BJ (cell line): ENCODE results near the gene TSC2. TPM values are rescaled to one million over a fixed set of nuclear protein-coding genes. Genes with fewer than 3 reads are reported as not detected.

ENCODE experiments used
- CTCF ChIA-PET: fragments of 350-600 bp; formaldehyde crosslinking; extraction: SDS; loops from one replicate; lab custom pipeline; 2021; ENCODE audit warnings: antibody characterized with exemption, inconsistent platforms; lab: Yijun Ruan, JAX
- POLR2A ChIA-PET: fragments of 300-600 bp; sonication (Branson Sonifier 250); formaldehyde crosslinking; extraction: SDS; loops from one replicate; lab custom pipeline; 2021; ENCODE audit warnings: antibody characterized with exemption; lab: Charles Lee
- DNase-seq: peaks from one replicate; pipeline ENCODE4 v3.0.0-alpha.2; 2011; ENCODE audit warnings: low read depth
- H3K27me3 ChIP-seq: 2 replicates; pipeline ENCODE4 v1.6.0; 2011; ENCODE audit warnings: low read length; ENCODE audit not compliant: control insufficient read depth, insufficient read depth
- H3K36me3 ChIP-seq: 2 replicates; pipeline ENCODE4 v1.5.1; 2011; ENCODE audit warnings: low read length; ENCODE audit not compliant: control insufficient read depth, insufficient read depth
- H3K4me3 ChIP-seq: 2 replicates; pipeline ENCODE4 v1.5.1; 2011; ENCODE audit warnings: low read depth, mild to moderate bottlenecking, control low read depth, low read length
- polyA plus RNA-seq: library from polyadenylated mRNA; depleted of rRNA; stranded (reverse); fragments of >200 nt; gene quantifications from 2 replicates; pipeline ENCODE4 v1.2.3, GENCODE V29; 2011
- TF ChIP-seq, protein P1 (sequence below): IDR thresholded peaks from 2 replicates; pipeline ENCODE4 v1.5.1; 2011; ENCODE audit warnings: low read depth, mild to moderate bottlenecking, control low read depth, inconsistent platforms, low read length, moderate library complexity; ENCODE audit not compliant: insufficient read depth

The TSC2 gene
- polyA plus RNA-seq, 1 experiment, result 66.3 TPM

DNA sequence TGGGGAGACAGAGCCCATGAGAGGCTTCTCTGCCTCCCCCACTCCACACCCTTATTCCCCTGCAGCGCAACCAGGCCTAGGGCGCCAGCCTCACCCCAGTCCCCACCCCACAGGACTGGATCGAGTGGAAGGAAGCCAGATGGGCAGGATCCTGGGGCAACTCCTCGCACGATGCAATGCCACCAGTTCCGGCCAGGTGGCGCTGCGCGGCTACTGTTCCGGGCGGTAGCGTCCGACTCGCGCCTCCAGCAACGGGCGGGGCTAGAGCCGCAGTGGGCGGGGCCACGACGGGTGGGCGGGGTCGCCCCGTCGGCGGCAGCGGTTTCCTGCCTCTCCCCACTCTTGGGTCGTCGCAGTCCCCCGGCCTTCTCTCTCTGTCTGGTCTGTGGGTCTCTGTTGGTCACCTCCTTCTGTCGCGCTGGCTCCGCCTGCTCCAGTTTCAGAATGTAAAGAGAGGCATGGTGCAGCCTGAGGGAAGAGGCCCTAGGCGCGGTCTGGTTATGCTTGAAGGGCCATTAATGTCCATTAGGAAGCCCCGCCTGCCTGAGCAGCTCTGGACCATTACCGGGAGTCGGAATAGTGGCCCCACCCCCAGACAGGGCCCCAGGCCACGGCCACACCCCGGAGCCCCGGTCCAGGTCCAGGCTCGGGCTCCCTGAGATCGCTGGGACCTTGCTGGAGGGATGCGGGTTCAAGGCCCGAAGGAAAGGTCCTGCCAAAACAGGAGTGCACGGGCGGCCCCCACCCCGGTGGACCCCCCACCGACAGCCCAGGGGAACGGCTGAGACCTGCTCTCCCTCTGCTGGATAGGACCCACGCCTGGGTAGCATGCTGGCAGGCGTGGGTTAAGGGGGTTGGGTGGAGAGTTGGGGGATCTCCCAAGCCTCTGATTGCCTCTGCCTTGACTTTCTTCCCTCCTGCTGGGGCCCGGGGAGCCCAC, 24.4 kb upstream of the TSC2 start:
- TF ChIP-seq, protein P1, sequence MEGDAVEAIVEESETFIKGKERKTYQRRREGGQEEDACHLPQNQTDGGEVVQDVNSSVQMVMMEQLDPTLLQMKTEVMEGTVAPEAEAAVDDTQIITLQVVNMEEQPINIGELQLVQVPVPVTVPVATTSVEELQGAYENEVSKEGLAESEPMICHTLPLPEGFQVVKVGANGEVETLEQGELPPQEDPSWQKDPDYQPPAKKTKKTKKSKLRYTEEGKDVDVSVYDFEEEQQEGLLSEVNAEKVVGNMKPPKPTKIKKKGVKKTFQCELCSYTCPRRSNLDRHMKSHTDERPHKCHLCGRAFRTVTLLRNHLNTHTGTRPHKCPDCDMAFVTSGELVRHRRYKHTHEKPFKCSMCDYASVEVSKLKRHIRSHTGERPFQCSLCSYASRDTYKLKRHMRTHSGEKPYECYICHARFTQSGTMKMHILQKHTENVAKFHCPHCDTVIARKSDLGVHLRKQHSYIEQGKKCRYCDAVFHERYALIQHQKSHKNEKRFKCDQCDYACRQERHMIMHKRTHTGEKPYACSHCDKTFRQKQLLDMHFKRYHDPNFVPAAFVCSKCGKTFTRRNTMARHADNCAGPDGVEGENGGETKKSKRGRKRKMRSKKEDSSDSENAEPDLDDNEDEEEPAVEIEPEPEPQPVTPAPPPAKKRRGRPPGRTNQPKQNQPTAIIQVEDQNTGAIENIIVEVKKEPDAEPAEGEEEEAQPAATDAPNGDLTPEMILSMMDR, result peak; percentile 89
- CTCF ChIA-PET, result interaction anchor here (0.6 to 4.2 kb wide), 42 partner anchors 9 to 1055 kb away, joined by 3 to 34 read pairs (median 5); partner anchors contain the start of genes NTHL1, TRAF7 and TSC2
- H3K4me3 ChIP-seq, result peak overlapping the region; percentile 18
- POLR2A ChIA-PET, result interaction anchor here (0.6 to 1.5 kb wide), 3 partner anchors 117 to 153 kb away, joined by 4 to 22 read pairs (median 5); partner anchors contain the start of gene TRAF7
- DNase-seq, result no peak
- H3K36me3 ChIP-seq, result no peaks in the 10 kb centered on the region
- peaks cover 6% of the 10 kb centered on the region; the same call in 1 of the 2 replicates for H3K27me3 ChIP-seq

DNA sequence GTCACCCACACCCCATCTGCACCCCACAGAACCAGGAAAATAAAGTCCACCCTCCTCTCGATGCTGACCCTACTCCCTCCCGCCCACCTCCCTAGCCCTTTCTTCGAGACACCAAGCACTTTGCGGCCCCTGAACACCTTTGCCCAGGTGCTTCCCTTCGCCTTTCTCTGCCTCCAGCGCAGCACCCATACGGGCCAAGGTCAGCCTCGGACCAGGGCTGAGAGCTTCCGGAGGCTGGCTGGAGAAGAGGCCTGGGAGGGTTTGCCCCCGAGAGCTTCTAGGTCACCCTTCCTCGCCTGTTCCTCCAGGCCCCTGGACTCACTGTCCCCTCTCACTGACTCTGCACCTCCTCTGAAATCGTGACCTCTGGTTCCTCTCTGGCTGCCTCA, 23.8 kb upstream of the TSC2 start:
- POLR2A ChIA-PET, result interaction anchor here (1.5 kb wide), 1 partner anchor 131 kb away, joined by 4 read pairs; the partner anchor contains the start of gene TRAF7
- TF ChIP-seq, protein P1, result no peak

DNA sequence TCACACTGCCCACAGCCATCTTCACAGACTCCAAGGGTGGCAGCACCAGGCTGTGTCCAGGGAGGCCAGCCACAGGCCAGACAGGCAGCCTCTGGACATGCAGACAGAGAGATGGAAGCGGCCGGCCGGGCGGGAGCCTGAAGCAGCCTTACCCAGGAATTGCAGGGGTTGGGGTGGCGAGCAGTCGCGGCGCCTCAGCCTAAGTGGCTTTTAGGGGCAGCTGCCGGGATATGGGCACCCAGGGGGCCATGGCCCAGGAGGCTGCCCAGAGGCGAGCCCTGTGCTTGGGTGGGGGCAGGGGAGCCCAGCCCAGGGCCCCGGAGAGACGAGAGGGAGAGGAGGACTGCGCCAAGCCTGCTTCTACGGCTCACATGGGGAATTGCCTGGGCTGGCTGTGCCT, 22.5 kb upstream of the TSC2 start:
- TF ChIP-seq, protein P1, result no peak
- no peak overlapping the region for H3K4me3 ChIP-seq
- peaks cover 8% of the 10 kb centered on the region for H3K36me3 ChIP-seq
- CTCF ChIA-PET, result interaction anchor here (1.7 to 4.2 kb wide), 3 partner anchors 31 to 127 kb away, joined by 9 to 34 read pairs (median 11); no protein-coding TSS in a partner anchor
- no peak for DNase-seq
- no peaks in the 10 kb centered on the region for H3K27me3 ChIP-seq
- POLR2A ChIA-PET, result no interaction called here

More for the DNA sequence above, 23.8 kb upstream of the TSC2 start:
- no peaks in the 10 kb centered on the region for H3K36me3 ChIP-seq
- CTCF ChIA-PET, result interaction anchor here (0.6 to 4.2 kb wide), 19 partner anchors 8 to 130 kb away, joined by 3 to 34 read pairs (median 8); partner anchors contain the start of genes NTHL1 and TSC2
- H3K4me3 ChIP-seq, result no peak overlapping the region
- peaks cover 4% of the 10 kb centered on the region; the same call in 1 of the 2 replicates for H3K27me3 ChIP-seq
- DNase-seq, result no peak

DNA sequence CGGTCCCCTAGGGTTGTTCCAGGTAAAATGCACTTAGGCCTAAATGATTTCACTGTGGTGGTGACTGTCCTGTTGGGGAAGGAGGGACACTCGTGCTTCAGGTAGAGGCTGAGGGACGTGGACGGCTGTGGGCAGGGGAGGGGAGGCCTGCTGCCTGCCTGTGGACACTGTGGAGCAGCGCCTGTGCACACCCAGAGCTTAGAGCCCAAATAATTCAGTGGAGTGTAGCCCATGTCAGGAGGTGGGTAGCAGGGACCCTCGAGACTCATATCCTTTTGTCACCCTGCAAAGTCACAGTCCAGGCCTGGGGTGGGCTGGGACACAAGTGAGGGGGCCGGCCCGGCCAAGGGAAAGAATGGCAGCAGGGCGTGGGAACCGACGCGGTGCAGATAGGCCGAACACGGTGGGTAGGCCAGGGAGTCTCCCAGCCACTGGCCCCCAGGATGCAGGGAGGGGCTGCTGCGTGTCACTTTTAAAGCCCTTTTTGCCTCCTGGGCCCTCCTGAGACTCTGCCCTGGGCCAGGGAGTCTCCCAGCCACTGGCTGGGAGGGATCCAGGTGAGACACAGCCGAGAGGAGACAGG, 21.8 kb upstream of the TSC2 start:
- DNase-seq, result no peak
- H3K27me3 ChIP-seq, result no peaks in the 10 kb centered on the region
- H3K36me3 ChIP-seq, result peaks cover 10% of the 10 kb centered on the region
- TF ChIP-seq, protein P1, result no peak
- ChIA-PET POLR2A (no interaction called here), CTCF (interaction anchor here (2.0 to 4.2 kb wide), 3 partner anchors 10 to 114 kb away, joined by 10 to 34 read pairs (median 11); no protein-coding TSS in a partner anchor)
- peak overlapping the region; percentile 62 for H3K4me3 ChIP-seq
